GM18502 (cell line): Measurements from ENCODE around the gene LHX5.
"Not testable (repeated sequence)": the region's sequence is repeated elsewhere in the genome, so short reads cannot be mapped to it uniquely, and the experiment has no call there.

Experiments
- ATAC-seq: cut with Tn5 transposase; IDR thresholded peaks from one replicate; pipeline ENCODE4 v1.9.1; 2021; ENCODE audit warnings: mild to moderate bottlenecking; ENCODE audit not compliant: unreplicated experiment, poor library complexity

The LHX5 gene

GRCh38 chr12:113471619-113472171, at the start of gene LHX5:
LHX5 (minus strand) TSS chr12:113471871; CDS start chr12:113471498, 373 bp downstream.
- ATAC-seq: no peak

- no peak for ATAC-seq
These were observed 48.0 kb upstream of the LHX5 start for GRCh38 chr12:113519464-113520307.

- no peak for ATAC-seq
These were observed 43.6 kb upstream of the LHX5 start for GRCh38 chr12:113515082-113515856.

GRCh38 chr12:113514602-113515001, 42.9 kb upstream of the LHX5 start:
- ATAC-seq: no peak

GRCh38 chr12:113512568-113512967, 40.9 kb upstream of the LHX5 start:
- ATAC-seq: no peak

- no peak for ATAC-seq
These were observed 35.2 kb upstream of the LHX5 start for GRCh38 chr12:113506867-113507266.

- ATAC-seq: no peak
These were observed 34.3 kb upstream of the LHX5 start for GRCh38 chr12:113505941-113506340.

GRCh38 chr12:113504917-113505316, 33.2 kb upstream of the LHX5 start:
- ATAC-seq: no peak

- ATAC-seq: no peak
These were observed 29.2 kb upstream of the LHX5 start for GRCh38 chr12:113500782-113501311.

GRCh38 chr12:113500306-113500675, 28.6 kb upstream of the LHX5 start:
- no peak for ATAC-seq

- no peak for ATAC-seq
These were observed 26.8 kb upstream of the LHX5 start for GRCh38 chr12:113498490-113498889.

GRCh38 chr12:113497693-113498092, 26.0 kb upstream of the LHX5 start:
- ATAC-seq: no peak

- ATAC-seq: not testable (repeated sequence)
These were observed 24.3 kb upstream of the LHX5 start for GRCh38 chr12:113495941-113496340.

GRCh38 chr12:113488322-113488721, 16.7 kb upstream of the LHX5 start:
- ATAC-seq: no peak

- no peak for ATAC-seq
These were observed 15.1 kb upstream of the LHX5 start for GRCh38 chr12:113486722-113487121.

GRCh38 chr12:113485330-113485729, 13.7 kb upstream of the LHX5 start:
- no peak for ATAC-seq

- no peak for ATAC-seq
These were observed 10.7 kb upstream of the LHX5 start for GRCh38 chr12:113482334-113482733.

- no peak for ATAC-seq
These were observed 8.8 kb upstream of the LHX5 start for GRCh38 chr12:113480336-113480971.

- no peak for ATAC-seq
These were observed 8.1 kb upstream of the LHX5 start for GRCh38 chr12:113479590-113480335.

GRCh38 chr12:113479216-113479589, 7.5 kb upstream of the LHX5 start:
- no peak for ATAC-seq
